Measurements from ENCODE around the gene SLC27A6.

Gene SLC27A6

GRCh38 chr5:129069292-129069691 is 104.0 kb downstream of the SLC27A6 start:
- DNase-seq, result no peak

GRCh38 chr5:129073111-129073510 is 107.8 kb downstream of the SLC27A6 start:
- no peak for DNase-seq

GRCh38 chr5:129074903-129075302 is 109.6 kb downstream of the SLC27A6 start:
- peak; percentile 57 for DNase-seq

GRCh38 chr5:129077433-129078075 is 112.3 kb downstream of the SLC27A6 start:
- no peak for DNase-seq

GRCh38 chr5:129078247-129078646 is 113.0 kb downstream of the SLC27A6 start:
- DNase-seq, result no peak

GRCh38 chr5:129078660-129079059 is 113.4 kb downstream of the SLC27A6 start:
- DNase-seq, result no peak

- no peak for DNase-seq
These were observed 114.2 kb downstream of the SLC27A6 start for GRCh38 chr5:129079496-129079895.

GRCh38 chr5:129080766-129081165 is 115.5 kb downstream of the SLC27A6 start:
- DNase-seq, result no peak

- no peak for DNase-seq
These were observed 117.2 kb downstream of the SLC27A6 start for GRCh38 chr5:129082225-129083136.
